ENCODE data around the gene TAMALIN. TPM values are rescaled to one million over a fixed set of nuclear protein-coding genes. Genes with fewer than 3 reads are reported as not detected.

The TAMALIN gene
- total and polyA plus RNA-seq, 12 donors, result 1.8 to 44.9 (median 14.9) TPM

DNA sequence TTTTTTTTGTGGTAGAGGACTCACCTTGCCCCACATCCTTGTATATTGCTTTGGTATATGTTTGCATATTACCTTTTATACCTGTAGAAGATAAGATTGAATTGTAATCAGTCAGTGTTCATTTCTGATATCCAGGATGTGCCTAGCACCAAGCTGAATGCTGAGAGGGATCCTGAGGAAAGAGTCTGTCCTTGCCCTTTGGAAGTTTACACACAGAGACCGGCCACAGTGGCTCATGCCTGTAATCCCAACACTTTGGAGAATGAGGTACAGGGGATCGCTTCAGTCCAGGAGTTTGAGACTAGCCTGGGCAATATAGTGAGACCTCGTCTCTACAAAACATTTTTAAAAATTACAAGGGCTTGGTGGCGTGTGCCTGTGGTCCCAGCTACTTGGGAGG is 46.8 kb upstream of the TAMALIN start:
- DNase-seq, result no peak
- H3K4me3 ChIP-seq, result no peak overlapping the region
- no peak overlapping the region for H3K27ac ChIP-seq
- H3K27me3 ChIP-seq, result no peaks in the 10 kb centered on the region
- H3K4me1 ChIP-seq (replicated peaks in 1 of 2), result peaks cover 2 to 55% of the 10 kb centered on the region in 2 donors
- H3K36me3 ChIP-seq (replicated peaks in 1 of 2), result no peaks in the 10 kb centered on the region
- intact Hi-C loops (cut with DNase I), result no loop called here
- 88 to 95% (median 89%) methylated on average over 4 of the region's 4 CpGs for WGBS, 4 donors
- TF ChIP-seq, protein P1, sequence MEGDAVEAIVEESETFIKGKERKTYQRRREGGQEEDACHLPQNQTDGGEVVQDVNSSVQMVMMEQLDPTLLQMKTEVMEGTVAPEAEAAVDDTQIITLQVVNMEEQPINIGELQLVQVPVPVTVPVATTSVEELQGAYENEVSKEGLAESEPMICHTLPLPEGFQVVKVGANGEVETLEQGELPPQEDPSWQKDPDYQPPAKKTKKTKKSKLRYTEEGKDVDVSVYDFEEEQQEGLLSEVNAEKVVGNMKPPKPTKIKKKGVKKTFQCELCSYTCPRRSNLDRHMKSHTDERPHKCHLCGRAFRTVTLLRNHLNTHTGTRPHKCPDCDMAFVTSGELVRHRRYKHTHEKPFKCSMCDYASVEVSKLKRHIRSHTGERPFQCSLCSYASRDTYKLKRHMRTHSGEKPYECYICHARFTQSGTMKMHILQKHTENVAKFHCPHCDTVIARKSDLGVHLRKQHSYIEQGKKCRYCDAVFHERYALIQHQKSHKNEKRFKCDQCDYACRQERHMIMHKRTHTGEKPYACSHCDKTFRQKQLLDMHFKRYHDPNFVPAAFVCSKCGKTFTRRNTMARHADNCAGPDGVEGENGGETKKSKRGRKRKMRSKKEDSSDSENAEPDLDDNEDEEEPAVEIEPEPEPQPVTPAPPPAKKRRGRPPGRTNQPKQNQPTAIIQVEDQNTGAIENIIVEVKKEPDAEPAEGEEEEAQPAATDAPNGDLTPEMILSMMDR (IDR thresholded peaks at IDR 0.05), result no peak
- TF ChIP-seq POLR2A (IDR thresholded peaks at IDR 0.05), result no peak
- no peaks in the 10 kb centered on the region for H3K9me3 ChIP-seq (replicated peaks in 1 of 3)

DNA sequence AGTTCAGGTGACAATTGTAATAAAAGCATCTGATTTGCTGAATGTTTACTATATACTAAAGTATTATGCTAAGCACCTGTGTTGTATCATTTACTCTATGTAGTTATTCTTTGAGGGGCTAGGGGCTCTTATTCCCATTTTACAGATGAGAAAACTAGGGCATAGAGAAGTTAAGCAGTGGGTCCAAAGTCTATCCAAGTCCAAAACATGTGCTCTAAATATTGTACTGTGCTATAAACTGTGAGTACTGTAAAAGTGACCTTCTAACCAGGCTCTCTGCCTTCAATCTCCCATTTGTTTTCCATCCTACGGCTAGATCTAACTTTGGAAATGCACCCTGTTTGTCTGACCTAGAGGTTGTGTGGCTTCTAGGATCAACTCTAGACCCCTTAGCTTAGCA is 46.3 kb upstream of the TAMALIN start:
- H3K27me3 ChIP-seq, result no peaks in the 10 kb centered on the region
- TF ChIP-seq, protein P1 (IDR thresholded peaks at IDR 0.05), result no peak
- no peak for TF ChIP-seq POLR2A (IDR thresholded peaks at IDR 0.05)
- intact Hi-C loops (cut with DNase I), result no loop called here
- DNase-seq, result no peak
- peak overlapping the region in 1 of 5 donors; percentile 19 for H3K27ac ChIP-seq
- WGBS, 4 donors, result 60 to 78% (median 69%) methylated on average over 1 of the region's 1 CpG
- H3K36me3 ChIP-seq (replicated peaks in 1 of 2), result no peaks in the 10 kb centered on the region
- H3K9me3 ChIP-seq (replicated peaks in 1 of 3), result no peaks in the 10 kb centered on the region
- H3K4me1 ChIP-seq (replicated peaks in 1 of 2), result peaks cover 0 to 49% of the 10 kb centered on the region in 2 donors
- H3K4me3 ChIP-seq, result no peak overlapping the region

DNA sequence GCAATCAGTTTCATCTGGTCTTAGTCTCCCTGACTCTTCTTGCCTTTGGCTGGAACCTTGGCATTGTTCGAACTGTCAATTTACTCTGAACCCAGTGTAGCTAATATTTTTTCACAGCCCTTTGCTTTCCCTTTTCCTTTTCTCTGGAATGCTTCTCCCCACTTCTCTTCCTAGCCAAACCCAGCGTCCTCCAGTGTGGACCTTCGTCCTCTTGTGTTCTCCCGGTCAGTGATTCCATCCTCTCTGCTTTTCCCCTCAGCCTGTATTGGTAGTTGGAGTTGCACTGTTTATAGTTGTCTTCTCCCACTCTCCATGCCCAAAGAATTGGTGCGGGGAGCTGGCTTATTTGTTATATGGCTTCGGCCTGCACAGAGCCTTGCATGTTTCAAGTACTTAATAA is 45.9 kb upstream of the TAMALIN start:
- Histone ChIP-seq H3K36me3 (replicated peaks in 1 of 2) (no peaks in the 10 kb centered on the region), H3K4me1 (replicated peaks in 1 of 2) (peaks cover 0 to 45% of the 10 kb centered on the region in 2 donors), H3K4me3 (no peak overlapping the region), H3K27ac (peak overlapping the region in 1 of 5 donors; percentile 19), H3K9me3 (replicated peaks in 1 of 3) (no peaks in the 10 kb centered on the region), H3K27me3 (no peaks in the 10 kb centered on the region)
- TF ChIP-seq, protein P1 (IDR thresholded peaks at IDR 0.05), result no peak
- TF ChIP-seq POLR2A (IDR thresholded peaks at IDR 0.05), result no peak
- intact Hi-C loops (cut with DNase I), result no loop called here
- 83 to 91% (median 89%) methylated on average over 6 of the region's 6 CpGs for WGBS, 4 donors
- DNase-seq, result no peak

DNA sequence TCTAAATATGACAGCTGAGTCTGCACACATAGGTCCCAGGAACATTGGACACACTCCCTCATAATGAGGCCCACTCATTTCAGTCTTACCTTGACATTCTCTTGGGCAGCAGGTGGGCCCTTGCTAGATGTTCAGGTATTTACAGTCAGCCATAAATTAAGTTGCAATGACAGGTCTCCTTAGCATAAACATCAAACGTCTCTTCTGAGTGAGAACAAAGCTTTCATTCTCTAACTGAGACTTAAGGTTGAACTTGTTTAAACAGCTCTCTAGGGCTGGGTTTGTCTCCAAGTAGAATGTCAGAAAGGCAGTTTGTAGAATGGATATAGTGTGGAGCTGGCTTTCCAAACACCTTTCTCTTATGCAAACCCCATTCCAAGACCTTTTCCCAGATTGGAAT is 44.9 kb upstream of the TAMALIN start:
- no peak for DNase-seq
- Histone ChIP-seq H3K36me3 (replicated peaks in 1 of 2) (no peaks in the 10 kb centered on the region), H3K9me3 (replicated peaks in 1 of 3) (no peaks in the 10 kb centered on the region), H3K4me1 (replicated peaks in 1 of 2) (peaks cover 0 to 40% of the 10 kb centered on the region in 2 donors), H3K27ac (no peak overlapping the region), H3K4me3 (no peak overlapping the region), H3K27me3 (no peaks in the 10 kb centered on the region)
- intact Hi-C loops (cut with DNase I), result no loop called here
- 17 to 43% (median 32%) methylated on average over 1 of the region's 1 CpG for WGBS, 4 donors
- TF ChIP-seq POLR2A (IDR thresholded peaks at IDR 0.05), result no peak
- TF ChIP-seq, protein P1 (IDR thresholded peaks at IDR 0.05), result no peak

Data from adrenal gland (tissue), 12 donors.